Activated T-helper 2 cell treated with anti-CD3 and anti-CD28 coated beads, Interferon-gamma antibody, Interleukin-2, Interleukin-4, amounts not matched to agents 10 μg/mL and 5 μg/mL and 100 μg/mL, durations not matched to agents 14 hours and 24 hours and 36 hours (primary cell): ENCODE results near the gene ACOX1. TPM values are rescaled to one million over a fixed set of nuclear protein-coding genes. Genes with fewer than 3 reads are reported as not detected.

Experiments
- DNase-seq: peaks from one replicate; pipeline ENCODE4 v3.0.0; 2021; ENCODE audit warnings: low spot score
- H3K27ac Mint-ChIP-seq: one replicate; pipeline ENCODE4 v1.8.0; 2021; ENCODE audit warnings: mixed read lengths
- H3K27me3 Mint-ChIP-seq: one replicate; pipeline ENCODE4 v1.8.0; 2021; ENCODE audit warnings: low read depth, mixed read lengths
- H3K36me3 Mint-ChIP-seq: one replicate; pipeline ENCODE4 v1.8.0; 2021; ENCODE audit warnings: low read depth, mixed read lengths
- H3K4me1 Mint-ChIP-seq: one replicate; pipeline ENCODE4 v1.8.0; 2021; ENCODE audit warnings: low read depth, mixed read lengths
- H3K4me3 Mint-ChIP-seq: one replicate; pipeline ENCODE4 v1.8.0; 2021; ENCODE audit warnings: low read depth, mild to moderate bottlenecking, moderate library complexity, mixed read lengths
- H3K9me3 Mint-ChIP-seq: one replicate; pipeline ENCODE4 v1.8.0; 2021; ENCODE audit warnings: mixed read lengths
- intact Hi-C: fragments of 100-400 bp; cut with micrococcal nuclease; formaldehyde crosslinking; loops from one replicate; pipeline ENCODE4 v1.15.1; 2023
- total RNA-seq: library from RNA; stranded (reverse); gene quantifications from 2 replicates; pipeline ENCODE4 v1.2.3, GENCODE V29; 2022

The ACOX1 gene
- total RNA-seq, 1 donor from 2014 or later, result 29.4 TPM

GRCh38 chr17:75965468-75965867 is 13.5 kb downstream of the ACOX1 start:
- peaks cover 2% of the 10 kb centered on the region for H3K4me1 Mint-ChIP-seq
- H3K27ac Mint-ChIP-seq, result no peak overlapping the region
- intact Hi-C loops, result no loop called here
- H3K4me3 Mint-ChIP-seq, result no peak overlapping the region
- H3K27me3 Mint-ChIP-seq, result no peaks in the 10 kb centered on the region
- no peak for DNase-seq
- H3K9me3 Mint-ChIP-seq, result no peaks in the 10 kb centered on the region
- H3K36me3 Mint-ChIP-seq, result peaks cover 6% of the 10 kb centered on the region

GRCh38 chr17:75959839-75960511 is 19.0 kb downstream of the ACOX1 start:
- H3K27me3 Mint-ChIP-seq, result no peaks in the 10 kb centered on the region
- peaks cover 20% of the 10 kb centered on the region for H3K36me3 Mint-ChIP-seq

GRCh38 chr17:75959051-75959838 is 19.7 kb downstream of the ACOX1 start:
- Mint-ChIP-seq H3K36me3 (peaks cover 24% of the 10 kb centered on the region), H3K9me3 (no peaks in the 10 kb centered on the region), H3K4me1 (no peaks in the 10 kb centered on the region), H3K4me3 (no peak overlapping the region), H3K27me3 (no peaks in the 10 kb centered on the region), H3K27ac (no peak overlapping the region)
- no peak for DNase-seq
- intact Hi-C loops, result no loop called here

More at GRCh38 chr17:75959839-75960511, 19.0 kb downstream of the ACOX1 start:
- DNase-seq, result no peak
- H3K27ac Mint-ChIP-seq, result no peak overlapping the region
- no peaks in the 10 kb centered on the region for H3K4me1 Mint-ChIP-seq
- intact Hi-C loops, result no loop called here
- no peaks in the 10 kb centered on the region for H3K9me3 Mint-ChIP-seq
- H3K4me3 Mint-ChIP-seq, result no peak overlapping the region

GRCh38 chr17:75950855-75951554 is 28.0 kb downstream of the ACOX1 start:
- H3K36me3 Mint-ChIP-seq, result peaks cover 55% of the 10 kb centered on the region
- no peak for DNase-seq
- peak overlapping the region; percentile 34 for H3K4me3 Mint-ChIP-seq
- peaks cover 20% of the 10 kb centered on the region for H3K4me1 Mint-ChIP-seq
- no peaks in the 10 kb centered on the region for H3K9me3 Mint-ChIP-seq
- intact Hi-C loops, result no loop called here
- peak overlapping the region; percentile 78 for H3K27ac Mint-ChIP-seq
- H3K27me3 Mint-ChIP-seq, result no peaks in the 10 kb centered on the region

- Mint-ChIP-seq H3K27ac (no peak overlapping the region), H3K4me3 (no peak overlapping the region), H3K27me3 (no peaks in the 10 kb centered on the region), H3K4me1 (peaks cover 20% of the 10 kb centered on the region), H3K36me3 (peaks cover 50% of the 10 kb centered on the region), H3K9me3 (no peaks in the 10 kb centered on the region)
- DNase-seq, result no peak
- intact Hi-C loops, result no loop called here
Measured at GRCh38 chr17:75950421-75950820, 28.5 kb downstream of the ACOX1 start.

GRCh38 chr17:75945211-75945610 is 33.8 kb downstream of the ACOX1 start:
- peaks cover 20% of the 10 kb centered on the region for H3K36me3 Mint-ChIP-seq

GRCh38 chr17:75943491-75943890 is 35.5 kb downstream of the ACOX1 start:
- Mint-ChIP-seq H3K9me3 (no peaks in the 10 kb centered on the region), H3K36me3 (peaks cover 10% of the 10 kb centered on the region), H3K4me1 (peaks cover 12% of the 10 kb centered on the region), H3K27ac (no peak overlapping the region), H3K27me3 (no peaks in the 10 kb centered on the region), H3K4me3 (no peak overlapping the region)
- DNase-seq, result no peak
- intact Hi-C loops, result no loop called here

More at GRCh38 chr17:75945211-75945610, 33.8 kb downstream of the ACOX1 start:
- Mint-ChIP-seq H3K27me3 (no peaks in the 10 kb centered on the region), H3K27ac (no peak overlapping the region), H3K4me3 (no peak overlapping the region), H3K4me1 (peaks cover 14% of the 10 kb centered on the region), H3K9me3 (no peaks in the 10 kb centered on the region)
- intact Hi-C loops, result no loop called here
- DNase-seq, result no peak

GRCh38 chr17:75942473-75942872 is 36.5 kb downstream of the ACOX1 start:
- no peaks in the 10 kb centered on the region for H3K27me3 Mint-ChIP-seq
- H3K9me3 Mint-ChIP-seq, result no peaks in the 10 kb centered on the region
- no peak overlapping the region for H3K27ac Mint-ChIP-seq
- intact Hi-C loops, result no loop called here
- H3K36me3 Mint-ChIP-seq, result peaks cover 6% of the 10 kb centered on the region
- H3K4me3 Mint-ChIP-seq, result no peak overlapping the region
- peaks cover 12% of the 10 kb centered on the region for H3K4me1 Mint-ChIP-seq
- no peak for DNase-seq

- H3K36me3 Mint-ChIP-seq, result peaks cover under 1% of the 10 kb centered on the region
- H3K27ac Mint-ChIP-seq, result no peak overlapping the region
- H3K4me3 Mint-ChIP-seq, result peak overlapping the region; percentile 89
- no peaks in the 10 kb centered on the region for H3K27me3 Mint-ChIP-seq
- no peaks in the 10 kb centered on the region for H3K9me3 Mint-ChIP-seq
- intact Hi-C loops, result loop anchor here (1.0 to 2.0 kb wide), 2 partner anchors 36 to 37 kb away; partner anchors contain the start of genes ACOX1 and TEN1
- no peak for DNase-seq
- H3K4me1 Mint-ChIP-seq, result peaks cover 12% of the 10 kb centered on the region
Measured at GRCh38 chr17:75941442-75941819, 37.5 kb downstream of the ACOX1 start.

GRCh38 chr17:75940727-75941441 is 38.1 kb downstream of the ACOX1 start, which contains the start of gene FBF1:
Gene FBF1 (minus strand): TSS chr17:75941042. CDS start chr17:75938149, 2,893 bp downstream.
- DNase-seq, result peak; percentile 85
- H3K36me3 Mint-ChIP-seq, result no peaks in the 10 kb centered on the region
- no peaks in the 10 kb centered on the region for H3K9me3 Mint-ChIP-seq
- no peaks in the 10 kb centered on the region for H3K27me3 Mint-ChIP-seq
- H3K4me3 Mint-ChIP-seq, result peak within 1 kb of the TSS; percentile 89
- peak within 1 kb of the TSS; percentile 67 for H3K27ac Mint-ChIP-seq
- intact Hi-C loops, result loop anchor here (1.0 to 2.0 kb wide), 2 partner anchors 36 to 38 kb away; partner anchors contain the start of genes ACOX1 and TEN1
- H3K4me1 Mint-ChIP-seq, result peaks cover 12% of the 10 kb centered on the region

GRCh38 chr17:75937652-75938051 is 41.3 kb downstream of the ACOX1 start:
- intact Hi-C loops, result no loop called here

GRCh38 chr17:75933808-75934207 is 45.2 kb downstream of the ACOX1 start:
- no peaks in the 10 kb centered on the region for H3K4me1 Mint-ChIP-seq
- H3K36me3 Mint-ChIP-seq, result no peaks in the 10 kb centered on the region
- H3K4me3 Mint-ChIP-seq, result no peak overlapping the region
- intact Hi-C loops, result no loop called here
- H3K9me3 Mint-ChIP-seq, result no peaks in the 10 kb centered on the region
- DNase-seq, result no peak
- H3K27me3 Mint-ChIP-seq, result no peaks in the 10 kb centered on the region
- H3K27ac Mint-ChIP-seq, result no peak overlapping the region

More at GRCh38 chr17:75937652-75938051, 41.3 kb downstream of the ACOX1 start:
- no peak for DNase-seq
- Mint-ChIP-seq H3K27me3 (no peaks in the 10 kb centered on the region), H3K9me3 (no peaks in the 10 kb centered on the region), H3K4me1 (peaks cover 12% of the 10 kb centered on the region), H3K36me3 (no peaks in the 10 kb centered on the region), H3K27ac (no peak overlapping the region), H3K4me3 (no peak overlapping the region)
